Mammary epithelial cell (primary cell): ENCODE results near the gene NTSR2.

ENCODE experiments used
- EZH2 ChIP-seq: IDR thresholded peaks from 2 replicates; pipeline ENCODE4 v1.6.1; 2012; ENCODE audit warnings: low read length, inconsistent platforms, borderline replicate concordance
- TF ChIP-seq, protein P1 (sequence below), 2 donors: IDR thresholded peaks in 1 of 2; conservative IDR thresholded peaks in 1 of 2; 2 replicates each; pipeline ENCODE4 v1.5.1; 2011 to 2012; ENCODE audit warnings: inconsistent platforms in 2 of 2, low read length in 2 of 2, mild to moderate bottlenecking in 2 of 2, control low read depth in 1 of 2, low read depth in 1 of 2; ENCODE audit not compliant: insufficient read depth in 1 of 2; ENCODE audit errors: extremely low read depth in 1 of 2

DNA sequence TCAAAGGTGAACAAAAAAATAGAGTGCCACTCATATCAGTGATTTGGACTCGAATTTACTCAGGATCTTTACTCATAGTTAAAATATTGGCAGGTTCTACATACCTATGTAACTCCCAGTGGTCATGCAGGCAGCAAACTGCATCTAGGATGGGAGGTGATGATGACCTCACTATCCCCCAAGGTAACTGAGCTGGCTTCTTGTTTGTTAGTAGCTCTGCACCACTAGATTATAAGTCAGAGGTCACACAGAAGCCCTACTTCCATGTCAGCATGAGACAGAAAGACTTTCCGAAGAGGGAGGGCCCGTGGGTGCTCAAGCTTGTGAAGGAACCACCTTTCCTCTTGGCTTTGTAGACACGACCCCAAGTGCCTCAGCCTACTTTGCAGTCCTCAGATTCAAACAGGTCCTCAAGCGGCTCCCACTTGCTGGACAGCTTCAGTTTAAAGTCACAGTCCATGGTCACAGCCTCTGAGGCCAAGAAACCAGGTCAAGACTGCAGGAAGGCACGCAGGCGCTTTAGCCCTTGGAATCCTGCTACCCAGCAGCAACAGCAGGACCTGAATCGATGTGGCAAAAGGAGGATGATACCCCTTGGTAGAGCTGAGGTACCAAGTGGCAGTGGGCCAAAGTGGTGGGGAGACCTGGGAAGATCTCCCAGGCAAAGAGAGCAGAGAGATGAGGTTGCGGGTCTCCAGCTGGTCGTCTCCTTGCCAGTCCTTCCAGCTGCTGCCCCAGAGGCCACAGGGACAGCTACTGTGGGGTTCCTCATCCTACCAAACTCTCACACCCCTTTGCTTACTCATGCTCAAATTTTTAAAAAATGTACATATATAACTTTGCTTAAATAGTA lies 4.3 kb downstream of the NTSR2 start:
- TF ChIP-seq, protein P1, sequence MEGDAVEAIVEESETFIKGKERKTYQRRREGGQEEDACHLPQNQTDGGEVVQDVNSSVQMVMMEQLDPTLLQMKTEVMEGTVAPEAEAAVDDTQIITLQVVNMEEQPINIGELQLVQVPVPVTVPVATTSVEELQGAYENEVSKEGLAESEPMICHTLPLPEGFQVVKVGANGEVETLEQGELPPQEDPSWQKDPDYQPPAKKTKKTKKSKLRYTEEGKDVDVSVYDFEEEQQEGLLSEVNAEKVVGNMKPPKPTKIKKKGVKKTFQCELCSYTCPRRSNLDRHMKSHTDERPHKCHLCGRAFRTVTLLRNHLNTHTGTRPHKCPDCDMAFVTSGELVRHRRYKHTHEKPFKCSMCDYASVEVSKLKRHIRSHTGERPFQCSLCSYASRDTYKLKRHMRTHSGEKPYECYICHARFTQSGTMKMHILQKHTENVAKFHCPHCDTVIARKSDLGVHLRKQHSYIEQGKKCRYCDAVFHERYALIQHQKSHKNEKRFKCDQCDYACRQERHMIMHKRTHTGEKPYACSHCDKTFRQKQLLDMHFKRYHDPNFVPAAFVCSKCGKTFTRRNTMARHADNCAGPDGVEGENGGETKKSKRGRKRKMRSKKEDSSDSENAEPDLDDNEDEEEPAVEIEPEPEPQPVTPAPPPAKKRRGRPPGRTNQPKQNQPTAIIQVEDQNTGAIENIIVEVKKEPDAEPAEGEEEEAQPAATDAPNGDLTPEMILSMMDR (conservative IDR thresholded peaks at IDR 0.05 in 1 of 2, IDR thresholded peaks at IDR 0.05 in 1 of 2; ENCODE audit: extremely low read depth in 1 of 2, insufficient read depth in 1 of 2, low read depth in 1 of 2, low read length in 2 of 2) = no peak
- no peak for TF ChIP-seq EZH2
